T-cell (primary cell): Measurements from ENCODE around the gene CCL28. TPM values are rescaled to one million over a fixed set of nuclear protein-coding genes. Genes with fewer than 3 reads are reported as not detected.
"Not testable (repeated sequence)": the region's sequence is repeated elsewhere in the genome, so short reads cannot be mapped to it uniquely, and the experiment has no call there.

Experiments used
- ATAC-seq, 4 experiments: fragments of 200-7000 bp in 3 of 4; fragments of 150-1000 bp in 1 of 4; cut with Tn5 transposase; replicated peaks in 1 of 4; 1 replicate in 3 of 4; 2 replicates in 1 of 4; pipeline ENCODE4 v1.10.0; 2021; ENCODE audit warnings: moderate library complexity in 3 of 4, mild to moderate bottlenecking in 2 of 4, moderate number of reproducible peaks in 1 of 4
- CTCF ChIA-PET, 2 donors: fragments of 300-600 bp; sonication (Branson Sonifier 250); formaldehyde crosslinking; loops; one replicate each; lab custom pipeline; 2022; ENCODE audit warnings: antibody characterized with exemption in 2 of 2; lab: Charles Lee
- POLR2A ChIA-PET, 2 donors: fragments of 300-600 bp; sonication (Branson Sonifier 250); formaldehyde crosslinking; loops; one replicate each; lab custom pipeline; 2022; ENCODE audit warnings: antibody characterized with exemption in 2 of 2; lab: Charles Lee
- DNase-seq, 35 experiments: peaks; one replicate each; pipeline versions ENCODE4 v3.0.0 to v3.0.0-alpha.2; 2013 to 2023
- H3K27ac ChIP-seq: one replicate; pipeline ENCODE4 v1.5.1; 2013; ENCODE audit warnings: low read length
- H3K27me3 ChIP-seq, 2 experiments: replicated peaks in 1 of 2; 1 replicate in 1 of 2; 2 replicates in 1 of 2; pipeline versions ENCODE4 v1.6.1 to v1.7.0; 2013; ENCODE audit warnings: low read length in 1 of 2, mixed read lengths in 1 of 2; ENCODE audit not compliant: control insufficient read depth in 2 of 2, insufficient read depth in 2 of 2; ENCODE audit errors: extremely low read depth in 1 of 2
- H3K36me3 ChIP-seq, 2 donors: 1 replicate in 1 of 2; 2 replicates in 1 of 2; pipeline versions ENCODE4 v1.6.1 to v1.7.0; 2013; ENCODE audit warnings: low read length in 1 of 2; ENCODE audit not compliant: control insufficient read depth in 2 of 2, insufficient read depth in 1 of 2; ENCODE audit errors: extremely low read depth in 1 of 2
- H3K4me1 ChIP-seq, 2 experiments: 1 replicate in 1 of 2; 2 replicates in 1 of 2; pipeline versions ENCODE4 v1.6.1 to v1.7.0; 2013; ENCODE audit warnings: low read length in 2 of 2, mixed read lengths in 1 of 2; ENCODE audit not compliant: insufficient read depth in 2 of 2, control insufficient read depth in 1 of 2; ENCODE audit errors: extremely low read depth in 1 of 2
- H3K4me3 ChIP-seq, 2 donors: 1 replicate in 1 of 2; 2 replicates in 1 of 2; pipeline versions ENCODE4 v1.5.1 to v1.7.0; 2013; ENCODE audit warnings: mild to moderate bottlenecking in 2 of 2, low read length in 1 of 2, moderate library complexity in 1 of 2; ENCODE audit not compliant: control insufficient read depth in 1 of 2; ENCODE audit errors: extremely low read depth in 1 of 2
- H3K9me3 ChIP-seq: 2 replicates; pipeline ENCODE4 v1.7.0; 2013
- H3K27ac Mint-ChIP-seq, 2 donors: one replicate each; pipeline ENCODE4 v1.8.0; 2020 to 2021; ENCODE audit warnings: mild to moderate bottlenecking in 2 of 2, mixed read lengths in 2 of 2
- H3K27me3 Mint-ChIP-seq, 2 donors: one replicate each; pipeline ENCODE4 v1.8.0; 2021 to 2022; ENCODE audit warnings: mixed read lengths in 2 of 2
- H3K36me3 Mint-ChIP-seq: one replicate; pipeline ENCODE4 v1.8.0; 2021; ENCODE audit warnings: mixed read lengths
- H3K4me1 Mint-ChIP-seq, 3 donors: one replicate each; pipeline ENCODE4 v1.8.0; 2020 to 2022; ENCODE audit warnings: mixed read lengths in 3 of 3, mild to moderate bottlenecking in 1 of 3
- H3K4me3 Mint-ChIP-seq, 3 donors: one replicate each; pipeline ENCODE4 v1.8.0; 2020 to 2022; ENCODE audit warnings: mild to moderate bottlenecking in 3 of 3, mixed read lengths in 3 of 3, moderate library complexity in 3 of 3
- H3K9me3 Mint-ChIP-seq, 3 donors: one replicate each; pipeline ENCODE4 v1.8.0; 2020 to 2022; ENCODE audit warnings: mixed read lengths in 3 of 3
- WGBS: methylation state at CpG from one replicate; pipeline ENCODE4 v1.1.5; 2013; ENCODE audit warnings: missing lambda C conversion rate; ENCODE audit not compliant: insufficient coverage; 5-methylcytosine and 5-hydroxymethylcytosine counted together
- total RNA-seq, 35 experiments: library from RNA in 6 of 35; stranded (reverse) in 6 of 35; fragments of 120-200 nt in 1 of 35; gene quantifications; one replicate each; pipeline versions ENCODE4 v1.2.1 to v1.2.4 and lab custom pipeline; 2013 to 2026

Gene CCL28, protein sequence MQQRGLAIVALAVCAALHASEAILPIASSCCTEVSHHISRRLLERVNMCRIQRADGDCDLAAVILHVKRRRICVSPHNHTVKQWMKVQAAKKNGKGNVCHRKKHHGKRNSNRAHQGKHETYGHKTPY
- total RNA-seq (10 to 100 TPM; 13.3 to 18.1 (median 15.8) TPM), total RNA-seq (lab: John Stamatoyannopoulos, UW) (2.0 to 20.6 (median 12.3) reads per million in 29 experiments)
- 14.0 TPM for total RNA-seq (2013)

DNA sequence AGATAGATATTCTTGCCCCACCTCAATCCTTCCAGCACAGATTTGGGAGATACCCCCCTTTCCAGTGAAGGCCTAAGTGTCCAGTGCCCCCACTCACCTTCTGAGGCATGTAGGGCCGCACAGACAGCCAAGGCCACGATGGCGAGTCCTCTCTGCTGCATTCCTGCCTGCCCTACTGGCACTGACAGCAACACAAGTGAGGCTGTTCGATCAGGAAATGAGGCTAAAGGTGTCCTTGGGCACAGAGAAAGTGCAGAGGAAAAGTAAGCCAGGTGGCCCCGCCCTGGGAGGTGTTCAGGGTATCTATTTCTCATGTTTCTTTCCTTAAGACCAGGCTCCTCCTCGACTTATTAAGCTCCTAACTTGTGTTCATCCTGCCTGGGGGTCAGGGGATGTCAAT is at the start of gene CCL28:
Gene CCL28 (minus strand): TSS at position 236 of the 400 bp plus-strand sequence. CDS start 75 bp downstream, at position 161.
- DNase-seq (no peak), ATAC-seq (no peak)
- Histone ChIP-seq H3K4me1 (no peaks in the 10 kb centered on the region), H3K27me3 (no peaks in the 10 kb centered on the region), H3K4me3 (no peak within 1 kb of the TSS), H3K27ac (no peak within 1 kb of the TSS), H3K36me3 (no peaks in the 10 kb centered on the region), H3K9me3 (no peaks in the 10 kb centered on the region)
- Mint-ChIP-seq H3K27ac (no peak within 1 kb of the TSS), H3K9me3 (no peaks in the 10 kb centered on the region), H3K4me3 (no peak within 1 kb of the TSS), H3K36me3 (no peaks in the 10 kb centered on the region), H3K27me3 (no peaks in the 10 kb centered on the region), H3K4me1 (no peaks in the 10 kb centered on the region)
- ChIA-PET CTCF (no interaction called here), POLR2A (interaction anchor here (0.6 to 1.4 kb wide), 2 partner anchors 72 to 80 kb away, joined by 4 to 7 read pairs; partner anchors contain the start of gene TMEM267 (in 1 of the 2))
- 82% methylated on average over 4 of the region's 6 CpGs for WGBS

GRCh38 chr5:43461066-43461465 is 48.9 kb upstream of the CCL28 start:
- H3K36me3 Mint-ChIP-seq: peaks cover 54% of the 10 kb centered on the region
- H3K27me3 Mint-ChIP-seq: no peaks in the 10 kb centered on the region
- H3K4me3 Mint-ChIP-seq: no peak overlapping the region
- no CpG with 5 or more reads among the region's 1 CpG for WGBS
- no peak overlapping the region for H3K27ac Mint-ChIP-seq
- peaks cover 5 to 24% (median 10%) of the 10 kb centered on the region in 3 donors for H3K4me1 Mint-ChIP-seq
- H3K9me3 Mint-ChIP-seq: peaks cover 0 to 10% (median 8%) of the 10 kb centered on the region in 3 donors
- ChIA-PET POLR2A (no interaction called here), CTCF (interaction anchor here in 1 of 2 donors (0.6 kb wide), 1 partner anchor 142 kb away, joined by 5 read pairs; no protein-coding TSS in a partner anchor)
- Histone ChIP-seq H3K4me3 (no peak overlapping the region), H3K36me3 (peaks cover 3 to 5% of the 10 kb centered on the region in 2 donors), H3K4me1 (no peaks in the 10 kb centered on the region), H3K9me3 (peaks cover 3% of the 10 kb centered on the region), H3K27ac (no peak overlapping the region), H3K27me3 (no peaks in the 10 kb centered on the region)
- DNase-seq: no peak
- no peak for ATAC-seq

DNA sequence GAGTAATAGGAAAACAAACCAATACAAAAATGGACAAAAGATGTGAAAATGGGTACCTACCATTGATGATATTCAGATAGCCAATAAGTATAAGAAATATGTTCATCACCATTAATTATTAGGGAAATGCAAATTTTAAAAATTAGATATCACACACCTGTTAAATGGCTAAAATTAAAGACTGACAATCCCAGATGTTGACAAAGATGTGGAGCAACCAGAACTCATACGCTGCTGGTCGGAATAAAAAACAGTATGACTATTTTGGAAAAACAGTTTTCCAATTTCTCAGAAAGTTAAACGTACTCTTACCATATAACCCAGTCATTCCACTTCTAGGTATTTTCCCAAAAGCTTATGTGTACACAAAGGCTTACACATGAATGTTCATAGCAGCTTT is 44.4 kb upstream of the CCL28 start:
- POLR2A ChIA-PET: no interaction called here
- Mint-ChIP-seq H3K4me1 (peaks cover 0 to 12% (median 2%) of the 10 kb centered on the region in 3 donors), H3K36me3 (peaks cover 66% of the 10 kb centered on the region), H3K27me3 (no peaks in the 10 kb centered on the region), H3K9me3 (peaks cover 0 to 8% (median 6%) of the 10 kb centered on the region in 3 donors), H3K27ac (no peak overlapping the region), H3K4me3 (no peak overlapping the region)
- Histone ChIP-seq H3K27ac (no peak overlapping the region), H3K9me3 (peaks cover 3% of the 10 kb centered on the region), H3K4me3 (no peak overlapping the region), H3K36me3 (peaks cover 3 to 9% of the 10 kb centered on the region in 2 donors), H3K27me3 (no peaks in the 10 kb centered on the region), H3K4me1 (no peaks in the 10 kb centered on the region)
- CTCF ChIA-PET: interaction anchor here in 1 of 2 donors (0.7 kb wide), 1 partner anchor 1308 kb away, joined by 3 read pairs; no protein-coding TSS in a partner anchor
- 100% methylated on average over 2 of the region's 3 CpGs for WGBS
- no peak for DNase-seq
- ATAC-seq: no peak

GRCh38 chr5:43441575-43441974 is 29.4 kb upstream of the CCL28 start:
- DNase-seq, H3K4me1 ChIP-seq, H3K36me3 ChIP-seq, H3K27ac ChIP-seq, H3K4me3 Mint-ChIP-seq, H3K9me3 ChIP-seq, H3K4me3 ChIP-seq, H3K27me3 ChIP-seq, POLR2A ChIA-PET, H3K27ac Mint-ChIP-seq, H3K27me3 Mint-ChIP-seq, H3K4me1 Mint-ChIP-seq, CTCF ChIA-PET, ATAC-seq: not testable (repeated sequence)
- Mint-ChIP-seq H3K36me3 (peaks cover 35% of the 10 kb centered on the region), H3K9me3 (peaks cover 31 to 55% (median 36%) of the 10 kb centered on the region in 3 donors)

- H3K4me1 ChIP-seq: no peaks in the 10 kb centered on the region
- no peaks in the 10 kb centered on the region for H3K4me1 Mint-ChIP-seq
- H3K4me3 ChIP-seq: no peak overlapping the region
- WGBS: 80% methylated on average over 1 of the region's 3 CpGs
- H3K27me3 Mint-ChIP-seq: no peaks in the 10 kb centered on the region
- CTCF ChIA-PET: no interaction called here
- no peaks in the 10 kb centered on the region for H3K36me3 ChIP-seq
- H3K4me3 Mint-ChIP-seq: no peak overlapping the region
- DNase-seq (no peak), ATAC-seq (no peak)
- no peaks in the 10 kb centered on the region for H3K9me3 ChIP-seq
- no peak overlapping the region for H3K27ac Mint-ChIP-seq
- H3K36me3 Mint-ChIP-seq: peaks cover 6% of the 10 kb centered on the region
- no peak overlapping the region for H3K27ac ChIP-seq
- peaks cover 20 to 42% (median 27%) of the 10 kb centered on the region in 3 donors for H3K9me3 Mint-ChIP-seq
- POLR2A ChIA-PET: no interaction called here
- H3K27me3 ChIP-seq: no peaks in the 10 kb centered on the region
These were observed 25.0 kb upstream of the CCL28 start for GRCh38 chr5:43437062-43437660.

DNA sequence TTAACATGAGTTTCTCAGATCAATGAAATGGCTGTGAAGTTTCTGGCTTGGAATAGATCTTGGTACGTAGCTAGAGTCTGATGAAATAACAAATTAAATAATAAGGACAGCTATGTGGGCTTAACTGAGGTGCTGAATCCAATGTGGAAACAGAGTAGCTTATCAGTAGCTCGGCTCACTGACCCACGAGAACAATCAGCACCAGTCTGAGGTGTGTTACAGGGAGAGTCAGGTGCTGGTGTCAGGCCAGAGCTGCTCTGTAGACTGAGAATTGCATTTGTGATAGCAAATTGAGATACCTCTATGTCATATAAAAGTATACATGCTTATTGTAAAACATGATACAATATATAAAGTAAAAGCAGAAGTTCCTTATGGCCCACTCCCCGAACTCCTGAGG is 21.2 kb upstream of the CCL28 start:
- Mint-ChIP-seq H3K27ac (no peak overlapping the region), H3K27me3 (no peaks in the 10 kb centered on the region), H3K9me3 (peaks cover 11 to 19% (median 13%) of the 10 kb centered on the region in 3 donors), H3K4me1 (no peaks in the 10 kb centered on the region), H3K36me3 (no peaks in the 10 kb centered on the region), H3K4me3 (no peak overlapping the region)
- CTCF ChIA-PET: no interaction called here
- POLR2A ChIA-PET: interaction anchor here in 1 of 2 donors (0.5 kb wide), 1 partner anchor 17 kb away, joined by 4 read pairs; no protein-coding TSS in a partner anchor
- Histone ChIP-seq H3K36me3 (no peaks in the 10 kb centered on the region), H3K4me3 (no peak overlapping the region), H3K27me3 (no peaks in the 10 kb centered on the region), H3K27ac (no peak overlapping the region), H3K4me1 (no peaks in the 10 kb centered on the region), H3K9me3 (no peaks in the 10 kb centered on the region)
- 100% methylated on average over 1 of the region's 4 CpGs for WGBS
- DNase-seq (no peak), ATAC-seq (no peak)
